Stimulated activated CD8-positive, alpha-beta memory T cell treated with anti-CD3 and anti-CD28 coated beads, Interleukin-4, amount 100 ng/mL, for 1 hour (primary cell): ENCODE results near the gene GADD45G.
A peak's percentile ranks its signal among the peaks of the same experiment; 100 is the strongest.

Experiments
- DNase-seq, 2 donors: peaks; one replicate each; pipeline ENCODE4 v3.0.0-alpha.2; 2020; ENCODE audit warnings: low read depth in 2 of 2, low spot score in 1 of 2

The GADD45G gene, protein sequence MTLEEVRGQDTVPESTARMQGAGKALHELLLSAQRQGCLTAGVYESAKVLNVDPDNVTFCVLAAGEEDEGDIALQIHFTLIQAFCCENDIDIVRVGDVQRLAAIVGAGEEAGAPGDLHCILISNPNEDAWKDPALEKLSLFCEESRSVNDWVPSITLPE

GRCh38 chr9:89604729-89605464 is at the start of gene GADD45G:
GADD45G (plus strand) TSS chr9:89605012; CDS start chr9:89605122, 110 bp downstream.
- peak; percentile 47 to 73 for DNase-seq

DNA sequence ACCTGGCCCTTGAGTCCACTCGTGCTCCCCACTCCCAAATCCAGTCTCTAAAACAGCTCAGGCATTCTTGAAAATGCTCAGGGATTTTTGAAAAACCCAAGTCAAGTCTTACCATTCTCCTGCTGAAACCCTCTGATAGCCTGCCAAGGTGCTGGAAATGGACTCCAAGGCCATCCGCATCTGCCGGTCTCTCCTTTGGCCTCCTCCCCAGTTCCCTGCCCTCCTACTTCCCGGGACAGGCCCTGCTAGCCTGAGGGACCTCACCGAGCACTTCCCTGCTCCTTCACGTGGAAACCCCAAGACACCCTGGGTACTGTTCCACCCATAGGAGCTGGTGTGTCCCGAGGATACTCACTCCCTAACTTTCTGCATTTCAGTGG is 49.8 kb upstream of the GADD45G start:
- DNase-seq, result no peak

- no peak for DNase-seq
Observed at GRCh38 chr9:89555451-89556375, 49.1 kb upstream of the GADD45G start.

DNA sequence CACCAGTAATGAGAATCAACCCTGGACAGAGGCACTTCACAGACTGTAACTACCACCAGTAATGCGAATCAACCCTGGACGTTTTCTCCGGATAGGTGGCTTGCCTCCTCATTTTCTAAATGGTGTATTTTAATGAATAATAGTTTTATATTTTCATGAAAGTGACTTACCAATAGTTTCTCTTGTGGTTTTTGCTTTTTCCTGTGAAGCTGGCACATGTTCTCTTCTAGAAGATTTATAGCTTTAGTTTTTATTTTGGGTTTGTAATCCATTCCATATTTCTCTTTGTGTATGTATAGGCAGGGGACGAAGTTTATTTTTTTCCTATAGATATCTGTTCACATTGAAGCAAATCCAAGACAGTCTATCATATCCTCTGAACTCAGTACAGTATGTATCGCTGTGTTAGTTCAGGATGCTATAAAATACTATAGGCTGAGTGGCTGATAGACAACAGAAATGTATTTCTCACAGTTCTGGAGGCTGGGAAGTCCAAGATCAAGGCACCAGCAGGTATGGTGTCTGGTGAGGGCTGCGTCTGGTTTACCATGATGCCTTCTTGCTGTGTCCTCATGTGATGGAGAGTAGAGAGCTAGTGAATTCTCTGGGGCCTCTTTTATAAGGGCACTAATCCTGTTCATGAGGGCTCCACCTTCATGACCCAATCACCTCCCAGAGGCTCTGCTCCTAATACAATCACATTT is 46.5 kb upstream of the GADD45G start:
- no peak for DNase-seq

- DNase-seq, result no peak
Observed at GRCh38 chr9:89558948-89559347, 45.9 kb upstream of the GADD45G start.

- no peak for DNase-seq
Observed at GRCh38 chr9:89562186-89562814, 42.5 kb upstream of the GADD45G start.

DNA sequence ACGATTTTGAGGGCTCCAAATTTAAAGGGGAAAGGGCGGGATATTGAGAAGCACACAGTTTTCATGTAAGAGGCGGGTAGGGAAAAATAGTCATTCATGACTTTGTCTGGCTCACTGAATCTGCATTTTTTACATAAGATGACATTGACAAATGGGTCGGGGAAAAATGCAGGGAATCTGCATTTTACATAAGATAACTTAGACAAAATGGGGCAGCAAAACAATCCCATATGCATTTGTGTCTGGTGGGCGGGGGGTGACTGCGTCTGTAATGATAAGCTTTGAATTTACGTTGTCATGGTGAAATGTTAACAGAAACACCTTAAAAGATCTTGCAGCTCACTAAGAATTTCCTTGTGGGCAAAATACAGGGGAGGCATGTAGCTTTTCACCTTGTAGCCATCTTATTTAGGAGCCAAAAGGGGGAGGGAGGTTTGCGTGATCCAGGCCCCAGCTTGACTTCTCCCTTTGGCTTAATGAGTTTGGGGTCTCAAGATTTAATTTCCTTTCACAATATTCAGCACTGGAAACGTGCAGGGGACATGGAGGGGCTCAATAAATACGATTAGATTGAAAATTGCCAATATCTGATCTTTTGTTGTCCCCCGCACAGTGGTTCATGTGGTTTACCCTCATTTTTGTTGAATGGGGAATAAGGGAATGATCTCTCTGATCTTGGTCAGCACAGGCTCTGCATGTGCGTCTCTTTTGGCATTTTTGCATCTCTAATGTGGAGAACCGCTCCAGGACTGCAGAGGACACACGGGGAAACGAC is 41.1 kb upstream of the GADD45G start:
- DNase-seq, result no peak

DNA sequence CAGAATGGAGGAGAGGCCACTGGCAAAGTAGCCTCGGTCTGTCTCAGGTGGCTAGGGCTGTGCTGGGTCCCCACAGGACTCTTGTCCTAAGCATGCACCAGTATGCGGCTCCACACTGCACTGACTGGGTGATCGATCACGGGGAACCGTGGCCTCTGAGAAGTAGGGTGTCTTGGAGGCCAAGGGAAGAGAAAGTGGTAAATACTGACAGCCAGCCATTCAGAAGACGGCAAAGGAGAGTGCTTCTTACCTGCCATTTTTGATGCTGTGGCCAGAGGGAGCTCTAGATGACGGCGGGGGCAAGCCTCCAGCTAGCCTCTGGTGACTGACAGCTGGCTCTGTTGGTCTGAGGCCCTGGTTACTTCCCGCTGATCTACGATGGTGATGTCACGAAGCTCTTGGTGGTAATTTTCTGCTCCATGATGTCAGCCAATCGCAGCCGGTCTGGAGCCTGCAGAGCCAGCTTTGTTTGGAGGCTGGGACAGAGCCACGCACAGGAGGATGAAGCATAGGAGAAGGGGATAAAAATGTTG is 40.4 kb upstream of the GADD45G start:
- no peak for DNase-seq

DNA sequence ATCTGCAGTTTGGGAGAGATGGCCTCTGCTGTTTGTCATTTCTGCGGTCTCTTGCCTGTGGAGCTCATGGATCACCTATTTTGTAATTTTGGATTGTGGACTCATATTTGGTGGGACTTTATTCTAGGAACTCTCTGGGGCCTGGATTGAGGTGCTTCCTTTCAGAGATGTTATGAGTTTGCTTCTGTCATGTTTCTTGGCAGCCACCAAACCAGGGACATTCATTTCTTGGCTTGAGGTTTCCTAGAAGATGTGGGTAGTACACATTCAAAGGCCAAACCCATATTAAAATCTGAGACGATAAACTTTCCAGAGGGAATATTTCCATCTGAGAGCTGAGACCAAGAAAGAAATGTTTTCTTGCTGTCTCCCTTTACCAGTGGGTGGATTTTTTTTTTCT is 37.2 kb upstream of the GADD45G start:
- DNase-seq, result no peak

DNA sequence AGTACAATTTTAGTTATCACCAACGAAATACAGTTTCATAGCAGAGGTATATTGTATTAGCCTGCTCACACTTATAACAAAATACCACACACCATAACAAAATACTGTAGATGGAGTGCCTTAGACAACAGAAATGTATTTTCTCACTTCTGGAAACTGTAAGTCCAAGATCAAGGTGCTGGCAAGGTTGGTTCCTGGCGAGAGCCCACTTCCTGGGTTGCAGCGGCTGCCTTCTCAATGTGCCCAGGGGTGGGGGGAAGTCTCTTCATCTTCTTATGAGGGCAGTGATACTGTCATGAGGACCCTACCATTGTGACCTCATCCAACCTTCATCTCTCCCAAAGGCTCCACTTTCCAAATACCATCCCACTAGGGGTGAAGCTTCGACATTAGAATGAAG is 30.5 kb upstream of the GADD45G start:
- DNase-seq, result no peak

- DNase-seq, result no peak
Observed at GRCh38 chr9:89576404-89576839, 28.4 kb upstream of the GADD45G start.

- DNase-seq, result no peak
Observed at GRCh38 chr9:89577363-89577762, 27.4 kb upstream of the GADD45G start.

GRCh38 chr9:89579741-89580385 is 24.9 kb upstream of the GADD45G start:
- no peak for DNase-seq

- no peak for DNase-seq
Observed at GRCh38 chr9:89586311-89586710, 18.5 kb upstream of the GADD45G start.

DNA sequence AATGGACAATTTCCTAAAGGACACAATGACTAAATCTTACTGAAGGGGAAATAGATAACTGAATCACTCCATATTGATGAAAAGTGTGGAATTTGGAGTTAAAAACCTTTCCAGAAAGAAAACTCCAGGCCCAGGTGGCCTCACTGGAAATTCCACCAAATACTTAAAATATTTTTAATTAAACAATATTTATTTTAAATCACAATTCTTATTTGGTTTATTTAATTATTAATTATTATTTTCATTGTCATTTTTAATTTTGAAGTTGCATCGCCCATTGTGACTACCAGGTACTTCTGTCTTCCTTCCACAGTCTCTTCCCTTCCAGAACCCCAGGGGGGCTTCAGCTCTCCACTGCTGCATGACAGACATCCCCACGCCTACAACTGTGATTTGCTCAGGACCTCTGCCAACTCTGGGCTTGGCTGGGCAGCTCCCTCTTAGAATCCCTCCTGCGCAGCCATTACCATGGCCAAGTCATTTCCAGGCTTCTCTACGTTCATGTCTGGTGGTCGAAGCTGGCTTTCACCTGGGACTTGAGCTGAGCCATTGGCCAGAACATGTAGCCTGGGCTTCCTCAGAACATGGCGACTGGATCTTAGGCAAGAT is 16.4 kb upstream of the GADD45G start:
- DNase-seq, result no peak

DNA sequence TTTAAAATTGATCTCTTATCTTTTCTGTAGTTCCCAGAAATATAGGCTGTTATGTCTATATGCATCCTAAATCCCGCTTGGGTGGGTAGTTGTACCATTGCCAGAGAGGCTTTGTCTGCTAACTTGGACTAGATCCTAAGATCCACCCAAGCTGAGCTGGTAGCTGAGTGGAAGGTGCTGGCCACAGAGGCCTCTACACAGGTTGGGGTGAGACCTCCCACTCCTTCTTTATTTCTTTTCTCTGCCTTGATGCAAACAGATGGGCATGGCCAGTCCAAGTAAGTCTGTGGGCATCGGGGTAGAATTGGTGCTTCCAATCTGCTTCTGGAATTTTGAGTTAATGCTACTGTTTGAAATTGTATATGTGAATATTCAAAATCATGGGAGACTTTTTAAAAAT is 14.4 kb upstream of the GADD45G start:
- DNase-seq, result no peak

GRCh38 chr9:89591274-89592212 is 13.3 kb upstream of the GADD45G start:
- no peak for DNase-seq
